ENCODE data around the gene PPFIA4.

Gene PPFIA4

GRCh38 chr1:203098445-203098844 is 72.2 kb downstream of the PPFIA4 start:
- TF ChIP-seq, protein P1, sequence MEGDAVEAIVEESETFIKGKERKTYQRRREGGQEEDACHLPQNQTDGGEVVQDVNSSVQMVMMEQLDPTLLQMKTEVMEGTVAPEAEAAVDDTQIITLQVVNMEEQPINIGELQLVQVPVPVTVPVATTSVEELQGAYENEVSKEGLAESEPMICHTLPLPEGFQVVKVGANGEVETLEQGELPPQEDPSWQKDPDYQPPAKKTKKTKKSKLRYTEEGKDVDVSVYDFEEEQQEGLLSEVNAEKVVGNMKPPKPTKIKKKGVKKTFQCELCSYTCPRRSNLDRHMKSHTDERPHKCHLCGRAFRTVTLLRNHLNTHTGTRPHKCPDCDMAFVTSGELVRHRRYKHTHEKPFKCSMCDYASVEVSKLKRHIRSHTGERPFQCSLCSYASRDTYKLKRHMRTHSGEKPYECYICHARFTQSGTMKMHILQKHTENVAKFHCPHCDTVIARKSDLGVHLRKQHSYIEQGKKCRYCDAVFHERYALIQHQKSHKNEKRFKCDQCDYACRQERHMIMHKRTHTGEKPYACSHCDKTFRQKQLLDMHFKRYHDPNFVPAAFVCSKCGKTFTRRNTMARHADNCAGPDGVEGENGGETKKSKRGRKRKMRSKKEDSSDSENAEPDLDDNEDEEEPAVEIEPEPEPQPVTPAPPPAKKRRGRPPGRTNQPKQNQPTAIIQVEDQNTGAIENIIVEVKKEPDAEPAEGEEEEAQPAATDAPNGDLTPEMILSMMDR (IDR thresholded peaks at IDR 0.05; ENCODE audit: low read depth, low read length): no peak
- DNase-seq (ENCODE audit: extremely low read depth, low read depth): no peak

DNA sequence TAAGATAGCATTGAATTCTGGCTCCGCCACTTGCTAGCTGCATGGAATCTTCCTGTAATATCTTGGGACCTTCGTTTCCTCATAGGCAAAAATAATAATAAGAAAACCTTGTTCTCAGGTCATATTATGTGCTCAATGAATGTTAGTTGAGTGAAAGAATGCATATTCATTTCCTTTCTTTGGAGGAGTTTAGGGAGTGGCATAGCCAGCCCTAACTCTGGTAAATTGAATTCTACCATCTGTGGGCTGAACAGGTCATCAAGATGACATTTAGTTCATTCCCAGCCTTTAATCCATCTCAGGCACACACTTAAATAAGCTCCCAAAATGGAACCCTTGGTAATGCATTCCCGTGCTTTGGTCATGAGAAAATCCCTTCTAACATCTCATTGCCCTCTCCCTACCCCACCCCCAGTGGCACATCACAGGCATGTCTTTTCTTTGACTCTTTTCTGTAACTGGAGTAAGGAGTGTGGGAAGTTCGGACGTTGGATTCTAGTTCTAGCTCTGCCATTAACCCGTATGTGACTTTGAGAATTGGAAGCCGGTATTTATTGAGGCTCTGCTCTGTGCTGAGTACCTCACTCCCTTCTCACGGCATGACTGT is 72.7 kb downstream of the PPFIA4 start:
- DNase-seq (ENCODE audit: extremely low read depth, low read depth): no peak
- TF ChIP-seq, protein P1 (IDR thresholded peaks at IDR 0.05; ENCODE audit: low read depth, low read length): no peak

DNA sequence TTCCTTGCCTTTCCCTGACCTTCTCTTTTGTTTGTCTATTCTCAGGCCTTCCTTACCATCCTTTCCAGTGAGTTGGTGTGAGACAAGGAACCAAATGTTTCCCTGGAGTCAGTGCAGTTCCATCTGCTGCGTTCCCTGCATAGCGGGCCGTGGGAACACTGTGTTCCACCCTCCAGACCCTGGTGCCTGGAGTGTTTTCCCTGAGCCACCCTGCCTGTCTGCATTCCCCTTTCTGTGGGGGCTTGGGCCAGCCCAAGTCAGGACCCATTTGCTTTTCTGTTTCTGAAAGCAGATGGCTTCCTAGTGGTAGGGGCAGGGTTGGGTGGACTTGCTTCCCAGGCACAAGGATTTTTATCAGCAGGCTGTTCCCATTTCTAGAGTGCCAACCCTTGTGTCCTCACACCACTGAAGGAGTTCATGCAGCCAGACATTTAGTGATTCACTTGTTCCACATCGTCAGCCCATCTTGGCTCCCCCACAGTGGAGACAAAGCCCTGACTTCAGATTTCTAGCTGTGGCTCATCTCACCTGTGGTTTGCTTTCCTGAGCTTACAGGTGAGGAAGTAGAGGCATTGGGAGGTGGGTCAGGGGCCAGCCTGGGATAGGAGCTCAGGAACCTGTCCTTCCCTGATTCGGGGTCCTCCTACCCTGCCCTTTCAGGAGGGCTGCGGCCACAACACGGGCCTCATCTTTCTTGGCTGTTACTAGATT is 73.7 kb downstream of the PPFIA4 start:
- TF ChIP-seq, protein P1 (IDR thresholded peaks at IDR 0.05; ENCODE audit: low read depth, low read length): no peak
- DNase-seq (ENCODE audit: extremely low read depth, low read depth): no peak

GRCh38 chr1:203100516-203100869 is 74.2 kb downstream of the PPFIA4 start:
- no peak for DNase-seq (ENCODE audit: extremely low read depth, low read depth)
- TF ChIP-seq, protein P1 (IDR thresholded peaks at IDR 0.05; ENCODE audit: low read depth, low read length): no peak

GRCh38 chr1:203101813-203102634 is 75.7 kb downstream of the PPFIA4 start:
- DNase-seq (ENCODE audit: extremely low read depth, low read depth): no peak
- TF ChIP-seq, protein P1 (IDR thresholded peaks at IDR 0.05; ENCODE audit: low read depth, low read length): no peak

GRCh38 chr1:203103216-203103615 is 76.9 kb downstream of the PPFIA4 start:
- DNase-seq (ENCODE audit: extremely low read depth, low read depth): no peak
- TF ChIP-seq, protein P1 (IDR thresholded peaks at IDR 0.05; ENCODE audit: low read depth, low read length): no peak

Data from AG09319 (cell line).